Measurements from ENCODE around the gene NASP.

DNA sequence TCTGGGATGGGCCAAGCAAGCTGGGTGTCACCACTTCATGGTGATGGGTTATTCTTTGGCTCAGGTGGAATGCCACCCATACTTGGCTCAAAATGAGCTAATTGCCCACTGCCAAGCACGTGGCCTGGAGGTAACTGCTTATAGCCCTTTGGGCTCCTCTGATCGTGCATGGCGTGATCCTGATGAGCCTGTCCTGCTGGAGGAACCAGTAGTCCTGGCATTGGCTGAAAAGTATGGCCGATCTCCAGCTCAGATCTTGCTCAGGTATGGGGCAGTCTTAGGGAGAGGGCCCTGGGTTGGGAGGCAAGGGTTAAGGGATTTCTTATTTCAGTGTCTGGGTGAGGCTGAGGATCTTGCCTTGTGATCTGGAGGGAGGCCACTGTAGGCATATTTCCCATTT lies 15.4 kb upstream of the NASP start:
- no peak for TF ChIP-seq POLR2A (IDR thresholded peaks at IDR 0.05)
- TF ChIP-seq, protein P1, sequence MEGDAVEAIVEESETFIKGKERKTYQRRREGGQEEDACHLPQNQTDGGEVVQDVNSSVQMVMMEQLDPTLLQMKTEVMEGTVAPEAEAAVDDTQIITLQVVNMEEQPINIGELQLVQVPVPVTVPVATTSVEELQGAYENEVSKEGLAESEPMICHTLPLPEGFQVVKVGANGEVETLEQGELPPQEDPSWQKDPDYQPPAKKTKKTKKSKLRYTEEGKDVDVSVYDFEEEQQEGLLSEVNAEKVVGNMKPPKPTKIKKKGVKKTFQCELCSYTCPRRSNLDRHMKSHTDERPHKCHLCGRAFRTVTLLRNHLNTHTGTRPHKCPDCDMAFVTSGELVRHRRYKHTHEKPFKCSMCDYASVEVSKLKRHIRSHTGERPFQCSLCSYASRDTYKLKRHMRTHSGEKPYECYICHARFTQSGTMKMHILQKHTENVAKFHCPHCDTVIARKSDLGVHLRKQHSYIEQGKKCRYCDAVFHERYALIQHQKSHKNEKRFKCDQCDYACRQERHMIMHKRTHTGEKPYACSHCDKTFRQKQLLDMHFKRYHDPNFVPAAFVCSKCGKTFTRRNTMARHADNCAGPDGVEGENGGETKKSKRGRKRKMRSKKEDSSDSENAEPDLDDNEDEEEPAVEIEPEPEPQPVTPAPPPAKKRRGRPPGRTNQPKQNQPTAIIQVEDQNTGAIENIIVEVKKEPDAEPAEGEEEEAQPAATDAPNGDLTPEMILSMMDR (IDR thresholded peaks at IDR 0.05): no peak
